Stimulated activated CD4-positive, alpha-beta T cell treated with anti-CD3 and anti-CD28 coated beads, Interleukin-12 subunit alpha, Interleukin-12 subunit beta, amount 100 ng/mL, for 48 hours (primary cell): ENCODE measurements around the gene DNAH10.
"Not testable (repeated sequence)": the region's sequence is repeated elsewhere in the genome, so short reads cannot be mapped to it uniquely, and the experiment has no call there.

ENCODE experiments used
- DNase-seq, 3 donors: peaks; one replicate each; pipeline ENCODE4 v3.0.0-alpha.2; 2020; ENCODE audit warnings: low read depth in 2 of 3, low spot score in 1 of 3

The DNAH10 gene

GRCh38 chr12:123945287-123946151 lies 183.4 kb downstream of the DNAH10 start:
- no peak for DNase-seq

- no peak for DNase-seq
Observed at GRCh38 chr12:123946152-123946515, 184.0 kb downstream of the DNAH10 start.

- not testable (repeated sequence) for DNase-seq
Observed at GRCh38 chr12:123946516-123947505, 184.7 kb downstream of the DNAH10 start.

- DNase-seq: not testable (repeated sequence)
Observed at GRCh38 chr12:123947531-123947930, 185.4 kb downstream of the DNAH10 start.

GRCh38 chr12:123948401-123948795 lies 186.3 kb downstream of the DNAH10 start:
- DNase-seq: no peak

- DNase-seq: no peak
Observed at GRCh38 chr12:123948796-123949769, 187.0 kb downstream of the DNAH10 start.

GRCh38 chr12:123949770-123950165 lies 187.7 kb downstream of the DNAH10 start:
- DNase-seq: no peak

- no peak for DNase-seq
Observed at GRCh38 chr12:123950476-123951349, 188.6 kb downstream of the DNAH10 start.

GRCh38 chr12:123951467-123951866 lies 189.4 kb downstream of the DNAH10 start:
- no peak for DNase-seq

GRCh38 chr12:123952037-123952436 lies 189.9 kb downstream of the DNAH10 start:
- no peak for DNase-seq

GRCh38 chr12:123954647-123955350 lies 192.7 kb downstream of the DNAH10 start:
- DNase-seq: no peak

GRCh38 chr12:123956249-123956648 lies 194.1 kb downstream of the DNAH10 start:
- DNase-seq: no peak

GRCh38 chr12:123957196-123957595 lies 195.1 kb downstream of the DNAH10 start:
- no peak for DNase-seq

- DNase-seq: no peak
Observed at GRCh38 chr12:123958462-123958861, 196.4 kb downstream of the DNAH10 start.

GRCh38 chr12:123958876-123959275 lies 196.8 kb downstream of the DNAH10 start:
- DNase-seq: no peak

- DNase-seq: no peak
Observed at GRCh38 chr12:123960029-123960735, 198.1 kb downstream of the DNAH10 start.

GRCh38 chr12:123960856-123961255 lies 198.8 kb downstream of the DNAH10 start:
- DNase-seq: no peak

- no peak for DNase-seq
Observed at GRCh38 chr12:123961585-123962345, 199.7 kb downstream of the DNAH10 start.
